GM21515 (cell line): ENCODE data around the gene USP7.
A peak's percentile ranks its signal among the peaks of the same experiment; 100 is the strongest.
"Not testable (repeated sequence)": the region's sequence is repeated elsewhere in the genome, so short reads cannot be mapped to it uniquely, and the experiment has no call there.

Experiments used
- ATAC-seq: cut with Tn5 transposase; IDR thresholded peaks from one replicate; pipeline ENCODE4 v1.9.1; 2021; ENCODE audit not compliant: unreplicated experiment

USP7 gene

GRCh38 chr16:8882041-8882617 lies 81.6 kb downstream of the USP7 start, which contains the start of gene LITAFD:
Gene LITAFD (plus strand): TSS chr16:8882351. CDS start chr16:8884356, 2,005 bp downstream.
- ATAC-seq = no peak

DNA sequence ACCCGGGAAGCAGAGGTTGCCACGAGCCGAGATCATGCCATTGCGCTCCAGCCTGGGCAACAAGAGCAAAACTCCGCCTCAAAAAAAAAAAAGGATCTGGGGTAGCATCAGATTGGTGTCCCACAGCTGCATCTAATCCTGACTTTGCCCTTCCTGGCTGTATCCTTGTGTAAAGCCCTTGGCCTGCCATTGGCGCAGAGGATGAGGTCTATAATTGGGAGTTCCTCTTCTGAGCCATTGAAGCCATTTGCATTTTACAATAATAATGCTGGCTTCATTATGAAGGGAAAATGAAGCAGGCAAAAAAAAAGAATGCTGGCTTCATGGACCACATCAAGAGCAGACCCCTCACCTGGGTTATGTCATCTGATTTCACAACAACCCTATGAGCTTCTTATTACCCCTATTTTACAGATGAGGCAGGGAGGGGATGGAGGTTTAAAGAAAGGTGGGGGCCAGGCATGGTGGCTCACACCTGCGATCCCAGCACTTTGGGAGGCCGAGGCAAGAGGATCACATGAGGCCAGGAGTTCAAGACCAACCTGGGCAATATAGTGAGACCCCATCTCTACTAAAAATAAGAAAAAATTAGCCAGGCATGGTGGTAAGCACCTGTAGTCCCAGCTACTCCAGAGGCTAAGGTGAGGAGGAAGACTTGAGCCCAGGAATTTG lies 82.7 kb downstream of the USP7 start:
- no peak for ATAC-seq

DNA sequence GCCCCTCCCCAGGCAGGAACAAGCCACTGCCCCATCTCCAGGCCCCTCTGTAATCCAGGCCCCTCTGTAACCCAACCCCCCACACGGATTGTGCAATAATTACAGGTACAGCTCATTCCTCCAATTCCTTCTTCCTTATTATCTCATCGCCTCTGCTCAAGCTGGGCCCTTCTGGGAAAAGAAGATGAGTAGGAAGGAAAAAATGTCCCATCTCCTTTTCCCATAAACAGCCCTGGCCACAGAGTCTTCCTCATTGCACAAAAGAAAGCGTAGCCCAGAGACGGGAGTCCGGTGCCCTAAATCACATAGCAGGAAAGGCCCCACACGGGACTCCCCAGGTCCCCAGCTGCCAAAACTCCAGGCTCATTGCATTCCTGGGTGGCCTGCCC lies 85.2 kb downstream of the USP7 start:
- ATAC-seq = no peak

- ATAC-seq = no peak
Observed at GRCh38 chr16:8877894-8878522, 85.7 kb downstream of the USP7 start.

DNA sequence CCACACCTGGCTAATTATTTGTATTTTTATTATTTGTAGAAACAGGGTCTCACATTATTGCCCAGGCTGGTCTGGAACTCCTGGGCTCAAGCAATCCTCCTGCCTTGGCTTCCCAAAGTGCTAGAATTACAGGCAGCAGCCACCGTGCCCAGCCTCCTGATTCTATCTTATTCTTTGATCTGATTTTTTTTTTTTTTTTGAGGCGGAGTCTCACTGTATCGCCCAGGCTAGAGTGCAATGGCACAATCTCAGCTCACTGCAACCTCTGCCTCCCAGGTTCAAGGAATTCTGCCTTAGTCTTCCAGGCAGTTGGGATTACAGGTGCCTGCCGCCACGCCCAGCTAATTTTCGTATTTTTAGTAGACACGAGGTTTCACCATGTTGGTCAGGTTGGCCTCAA lies 88.4 kb downstream of the USP7 start:
- not testable (repeated sequence) for ATAC-seq

DNA sequence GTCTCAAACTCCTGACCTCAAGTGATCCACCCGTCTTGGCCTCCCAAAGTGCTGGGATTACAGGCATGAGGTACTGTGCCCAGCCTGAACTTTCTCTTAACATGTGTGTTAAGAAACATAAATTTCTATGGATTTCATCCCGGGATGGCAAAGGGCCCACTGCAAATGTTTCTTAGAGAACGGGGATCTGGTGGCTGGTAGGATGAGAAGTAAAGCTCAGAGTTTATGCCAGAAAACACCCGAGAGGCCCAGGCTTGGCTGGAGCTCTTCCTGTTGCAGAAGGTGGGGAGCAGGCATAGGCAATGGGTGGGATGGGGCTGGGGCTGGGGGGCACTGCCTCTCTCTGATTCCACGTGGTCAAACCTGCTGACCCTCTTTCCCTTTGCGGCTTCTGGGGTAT lies 89.3 kb downstream of the USP7 start:
- no peak for ATAC-seq

DNA sequence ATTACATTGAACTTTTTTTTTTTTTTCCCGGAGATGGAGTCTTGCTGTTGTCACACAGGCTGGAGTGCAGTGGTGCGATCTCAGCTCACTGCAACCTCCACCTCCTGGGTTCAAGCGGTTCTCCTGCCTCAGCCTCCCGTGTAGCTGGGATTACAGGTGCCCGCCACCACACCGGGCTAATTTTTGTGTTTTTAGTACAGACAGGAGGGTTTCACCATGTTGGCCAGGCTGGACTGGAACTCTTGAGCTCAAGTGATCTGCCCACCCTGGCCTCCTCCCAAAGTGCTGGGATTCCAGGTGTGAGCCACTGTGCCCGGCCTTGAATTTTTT lies 89.9 kb downstream of the USP7 start:
- ATAC-seq = not testable (repeated sequence)

- no peak for ATAC-seq
Observed at GRCh38 chr16:8872967-8873865, 90.5 kb downstream of the USP7 start.

- no peak for ATAC-seq
Observed at GRCh38 chr16:8872071-8872470, 91.6 kb downstream of the USP7 start.

GRCh38 chr16:8869988-8870241 lies 93.8 kb downstream of the USP7 start:
- ATAC-seq = not testable (repeated sequence)

GRCh38 chr16:8869212-8869987 lies 94.3 kb downstream of the USP7 start:
- no peak for ATAC-seq

DNA sequence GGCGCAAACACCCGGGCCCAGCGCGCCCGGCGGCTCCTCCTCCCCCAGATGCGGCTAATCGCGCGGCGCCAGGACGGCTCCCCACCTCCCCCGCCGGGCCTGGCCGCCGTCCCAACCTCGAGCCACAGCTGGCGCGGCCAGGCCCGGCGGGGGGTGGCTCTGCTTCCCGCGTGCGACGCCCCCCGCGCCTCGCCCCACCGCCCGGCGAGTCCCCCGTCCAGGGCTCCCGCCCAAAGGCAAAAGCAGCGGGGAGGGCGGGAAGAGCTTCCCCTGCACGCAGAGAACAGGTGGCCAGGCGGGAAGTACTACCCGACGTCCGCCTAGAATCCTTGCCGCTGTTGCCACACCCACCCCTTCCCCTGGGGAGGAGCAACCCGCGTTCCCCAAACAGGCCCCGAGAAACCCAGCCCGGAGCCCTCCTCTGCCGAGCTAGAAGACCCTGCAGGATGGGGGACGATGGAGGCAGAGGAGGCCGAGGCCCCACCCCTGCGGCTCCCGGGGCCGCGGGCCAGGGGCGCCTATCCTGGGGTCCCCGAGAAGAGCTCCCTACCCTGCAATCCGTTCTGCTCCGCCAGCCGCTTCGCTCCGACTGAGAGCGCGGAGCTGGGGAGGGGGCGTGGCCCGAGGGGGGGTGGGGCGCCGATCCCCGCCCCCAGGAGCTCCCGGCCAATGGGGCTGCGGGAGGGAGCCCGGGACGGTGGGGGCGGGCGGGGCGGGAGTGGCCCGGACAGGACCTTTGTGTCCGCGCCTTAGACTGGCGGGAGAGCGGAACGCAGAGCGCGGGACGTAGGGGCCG lies 95.1 kb downstream of the USP7 start, which contains the start of gene CARHSP1:
Gene CARHSP1, minus strand, starts transcription at position 591 of the 796 bp plus-strand sequence. CDS start 9,678 bp downstream, outside the sequence.
- ATAC-seq = peak; percentile 57

DNA sequence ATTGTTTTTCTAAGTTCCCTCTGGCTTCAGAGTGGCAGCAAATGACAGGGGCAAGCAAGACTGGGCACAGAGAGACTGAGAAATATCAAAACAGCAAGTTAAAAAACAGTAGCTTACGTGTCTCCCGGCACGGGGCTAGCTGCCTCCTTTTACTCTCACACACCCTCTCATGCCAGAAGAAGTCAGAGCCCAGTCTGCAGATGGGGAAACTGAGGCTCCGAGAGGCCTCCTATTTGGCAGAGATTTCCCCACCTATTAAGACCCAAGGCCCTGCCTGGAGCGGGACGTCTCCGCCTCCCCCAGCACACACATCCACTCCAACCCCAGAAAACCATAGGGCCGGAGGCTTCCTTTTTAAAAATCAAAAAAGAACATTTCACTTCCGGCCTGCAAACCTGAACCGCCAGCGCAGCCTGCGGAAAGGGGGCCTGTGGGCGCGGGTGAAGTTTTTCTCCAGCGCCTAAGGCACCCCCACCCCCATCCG lies 95.7 kb downstream of the USP7 start:
- peak; percentile 9 for ATAC-seq

DNA sequence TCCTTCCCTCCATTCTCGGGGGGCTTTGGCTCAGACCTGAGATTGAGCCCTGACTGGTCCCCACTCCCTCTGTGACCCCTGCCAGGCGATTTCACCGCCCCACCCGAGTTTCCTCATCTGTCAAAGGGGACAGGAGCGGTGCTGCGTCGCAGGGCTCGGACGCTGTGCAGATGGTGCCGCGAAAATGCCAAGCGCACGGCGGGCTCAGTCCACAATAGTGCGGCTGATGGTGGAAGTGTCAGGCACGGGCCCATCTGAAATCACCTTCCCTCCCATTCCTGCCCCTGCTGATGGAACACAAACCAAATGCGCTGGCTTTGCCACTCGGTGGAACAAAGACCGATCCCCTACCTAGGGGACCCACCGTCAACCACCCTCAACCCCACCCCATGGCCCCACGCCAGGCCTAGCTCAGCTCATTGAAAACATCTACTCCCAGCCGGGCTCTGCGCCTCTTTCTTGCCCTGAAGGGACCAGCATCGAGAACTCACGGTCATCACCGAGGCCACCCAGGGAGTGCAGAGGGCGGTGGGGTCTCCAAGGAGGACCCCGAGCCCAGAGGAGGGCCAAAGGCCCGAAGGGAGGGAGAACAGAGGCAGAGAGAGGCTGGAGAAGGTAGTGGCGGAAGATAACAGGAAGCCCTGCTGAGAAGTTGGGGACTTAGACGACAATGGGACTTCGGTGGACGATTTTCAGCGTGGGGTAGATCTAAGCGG lies 96.3 kb downstream of the USP7 start:
- ATAC-seq = no peak

DNA sequence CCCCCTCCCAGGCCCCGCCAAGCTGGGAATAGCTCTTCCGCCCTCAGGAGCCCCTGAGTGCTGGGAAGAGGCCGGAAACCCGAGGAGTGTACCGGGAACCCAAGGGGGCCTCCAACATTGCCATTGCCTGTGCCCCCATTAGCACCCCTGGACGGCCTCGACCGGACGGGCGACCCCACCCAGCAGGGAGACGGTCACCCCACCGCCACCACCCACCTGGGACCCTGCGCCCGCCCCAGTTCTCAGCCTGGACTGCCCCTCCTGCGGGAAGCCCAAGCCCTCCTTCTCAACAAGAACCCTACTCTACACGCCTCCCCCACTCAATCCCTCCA lies 96.9 kb downstream of the USP7 start:
- ATAC-seq = no peak

DNA sequence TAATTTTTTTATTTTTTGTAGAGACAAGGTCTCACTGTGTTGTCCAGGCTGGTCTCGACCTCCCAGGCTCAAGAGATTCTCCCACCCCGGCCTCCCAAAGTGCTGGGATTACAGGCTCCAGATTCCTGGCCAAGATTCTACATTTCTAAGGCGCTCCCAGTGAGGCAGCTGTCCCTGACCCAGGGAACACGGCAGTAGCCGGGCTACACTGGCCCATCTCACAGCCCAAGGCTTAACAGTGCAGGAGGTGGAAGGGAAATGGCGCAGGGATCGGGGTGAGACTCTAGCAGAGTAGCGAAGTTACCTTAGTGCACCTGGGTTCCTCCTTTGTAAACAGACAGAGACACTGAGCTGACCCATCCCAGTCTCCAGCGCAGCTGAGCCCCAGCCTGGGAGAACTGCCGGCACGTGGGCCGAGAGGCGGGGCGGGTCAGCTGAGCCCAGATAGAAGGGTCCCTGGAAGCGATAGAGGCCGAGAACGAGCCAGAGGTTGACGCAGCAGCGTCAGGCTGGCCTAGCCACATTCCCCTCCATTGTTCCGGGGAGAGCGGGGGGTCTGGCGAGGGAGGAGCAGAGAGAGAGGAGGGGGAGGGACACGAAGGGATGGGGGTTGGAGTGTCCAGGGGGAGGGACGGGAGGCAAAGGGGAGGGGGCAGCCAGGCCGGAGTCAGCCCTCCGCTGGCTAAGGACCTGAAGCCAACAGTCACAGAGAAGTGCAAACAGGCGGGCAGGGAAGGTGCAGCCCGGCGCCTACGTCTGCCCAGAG lies 97.4 kb downstream of the USP7 start:
- no peak for ATAC-seq

DNA sequence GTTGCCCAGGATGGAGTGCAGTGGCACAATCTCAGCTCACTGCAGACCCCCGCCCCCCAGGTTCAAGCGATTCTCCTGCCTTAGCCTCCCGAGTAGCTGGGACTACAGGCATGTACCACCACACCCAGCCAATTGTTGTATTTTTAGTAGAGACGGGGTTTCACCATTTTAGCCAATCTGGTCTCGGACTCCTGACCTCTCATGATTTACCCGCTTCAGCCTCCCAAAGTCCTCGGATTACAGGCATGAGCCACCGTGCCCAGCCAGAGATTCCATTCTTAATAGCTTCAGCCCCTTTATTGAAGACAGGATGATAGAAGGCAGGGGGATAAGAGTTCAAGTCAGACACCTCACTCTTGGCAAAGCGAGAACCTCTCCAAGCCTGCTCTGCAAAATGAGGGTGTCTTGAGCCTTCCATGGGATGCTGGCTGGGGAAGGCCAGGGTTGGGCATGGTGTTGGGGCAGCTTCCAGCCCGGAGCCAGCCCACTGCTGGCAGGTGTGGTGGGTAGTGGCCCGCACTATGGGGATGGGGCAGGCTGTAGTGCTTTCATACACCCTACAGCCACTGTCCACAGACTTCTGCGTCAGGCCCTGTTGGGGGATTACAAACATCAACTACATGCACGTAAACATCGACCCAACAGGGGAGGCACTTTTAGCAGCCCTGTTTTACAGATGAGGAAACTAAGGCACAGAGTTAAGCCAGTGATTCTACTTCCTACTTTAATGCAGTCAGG lies 98.4 kb downstream of the USP7 start:
- ATAC-seq = no peak

GRCh38 chr16:8864480-8865110 lies 99.1 kb downstream of the USP7 start:
- no peak for ATAC-seq
